ENCODE results near the gene BPIFA2. TPM values are rescaled to one million over a fixed set of nuclear protein-coding genes. Genes with fewer than 3 reads are reported as not detected.
A peak's percentile ranks its signal among the peaks of the same experiment; 100 is the strongest.

Gene BPIFA2
- total RNA-seq, 1 experiment from 2014 or later = not detected

- Histone ChIP-seq H4K91ac (ENCODE audit: insufficient read length, low read depth, low read length) (no peak overlapping the region), H2BK120ac (ENCODE audit: low read depth, low read length, poor library complexity, severe bottlenecking) (no peak overlapping the region), H2BK15ac (ENCODE audit: low read depth, low read length) (no peak overlapping the region), H3K27ac (ENCODE audit: insufficient read length, low read depth, low read length) (no peak overlapping the region), H3K23ac (ENCODE audit: insufficient read length, low read depth, low read length) (no peak overlapping the region), H3K4me1 (ENCODE audit: insufficient read depth, low read length) (no peaks in the 10 kb centered on the region), H3K4me2 (ENCODE audit: insufficient read depth, insufficient read length, low read length) (no peak overlapping the region), H3K14ac (ENCODE audit: insufficient read depth, low read length) (0 out of 2 replicates have a peak overlapping the region, but pooled peaks have one; percentile 23), H3K27me3 (ENCODE audit: insufficient read depth, low read length) (no peaks in the 10 kb centered on the region), H3K4ac (ENCODE audit: low read depth, low read length) (no peak overlapping the region), H3K79me1 (ENCODE audit: insufficient read depth, low read depth, low read length, poor library complexity, severe bottlenecking) (no peaks in the 10 kb centered on the region), H2BK5ac (ENCODE audit: insufficient read length, low read length) (no peak overlapping the region), H3K56ac (ENCODE audit: insufficient read length, low read depth, low read length) (no peak overlapping the region), H3T11ph (ENCODE audit: low read length) (no peak overlapping the region), H2BK20ac (ENCODE audit: low read depth, low read length, poor library complexity, severe bottlenecking) (no peak overlapping the region), H4K8ac (replicated peaks; ENCODE audit: insufficient read length, low read depth, low read length) (no peak overlapping the region), H3K9ac (ENCODE audit: extremely low read depth, insufficient read length, low read length) (no peak overlapping the region), H3K23me2 (ENCODE audit: insufficient read length, low read depth, low read length, poor library complexity, severe bottlenecking) (no peaks in the 10 kb centered on the region), H3K18ac (ENCODE audit: insufficient read length, low read depth, low read length) (no peak overlapping the region), H4K5ac (ENCODE audit: insufficient read length, low read depth, low read length) (no peak overlapping the region), H2BK12ac (ENCODE audit: insufficient read length, low read depth, low read length) (no peak overlapping the region), H2AFZ (ENCODE audit: low read length) (no peak overlapping the region), H3K9me3 (ENCODE audit: control insufficient read depth, low read depth, low read length) (no peaks in the 10 kb centered on the region), H3K79me2 (ENCODE audit: insufficient read depth, low read length) (no peaks in the 10 kb centered on the region), H2AK5ac (ENCODE audit: insufficient read length, low read length) (no peak overlapping the region), H4K20me1 (ENCODE audit: control insufficient read depth, insufficient read depth, insufficient read length) (no peaks in the 10 kb centered on the region)
- Mint-ChIP-seq H3K36me3 (ENCODE audit: insufficient read depth in 1 of 3, low read depth in 3 of 3) (peaks cover 1 to 8% (median 7%) of the 10 kb centered on the region in 3 experiments; a peak in 5 of 7 replicates), H3K27ac (no peak overlapping the region), H3K27me3 (ENCODE audit: low read depth) (peaks cover 13% of the 10 kb centered on the region), H3K4me1 (no peaks in the 10 kb centered on the region), H3K4me3 (no peak overlapping the region; a peak in 1 of 5 replicates), H3K9me3 (peaks cover 27 to 30% of the 10 kb centered on the region in 2 experiments)
- WGBS (ENCODE audit: extremely low coverage, insufficient read length, low lambda C conversion rate) = no CpG with 5 or more reads among the region's 8 CpGs
- TF ChIP-seq CTCF (conservative IDR thresholded peaks at IDR 0.05) = no peak
- no peak for DNase-seq
Measured at GRCh38 chr20:33166533-33167113, 1.3 kb upstream of the BPIFA2 start.
